ENCODE measurements around the gene FCGR1A.
A peak's percentile ranks its signal among the peaks of the same experiment; 100 is the strongest.
"Not testable (repeated sequence)": the region's sequence is repeated elsewhere in the genome, so short reads cannot be mapped to it uniquely, and the experiment has no call there.

Gene FCGR1A

DNA sequence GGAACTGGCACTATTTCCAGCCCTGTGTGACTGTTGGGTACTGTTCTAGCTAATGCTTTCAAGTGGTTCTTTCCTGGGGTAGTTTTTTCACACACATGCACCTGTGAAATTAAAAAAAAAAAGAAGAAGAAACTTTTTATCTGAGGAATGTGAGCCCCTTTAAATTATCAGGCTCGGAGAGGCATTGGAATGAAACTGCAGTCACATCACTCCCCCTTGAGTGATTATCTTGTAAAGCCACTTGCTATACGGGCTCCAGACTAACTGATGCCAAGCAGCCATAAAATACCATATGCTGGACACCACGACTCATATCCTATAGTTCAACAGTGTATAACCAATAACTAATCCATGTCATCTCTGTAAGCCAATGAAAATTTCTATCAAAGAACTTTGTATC lies 5.4 kb upstream of the FCGR1A start:
- DNase-seq (ENCODE audit: low read depth in 1 of 2, low spot score in 1 of 2) = not testable (repeated sequence)

DNA sequence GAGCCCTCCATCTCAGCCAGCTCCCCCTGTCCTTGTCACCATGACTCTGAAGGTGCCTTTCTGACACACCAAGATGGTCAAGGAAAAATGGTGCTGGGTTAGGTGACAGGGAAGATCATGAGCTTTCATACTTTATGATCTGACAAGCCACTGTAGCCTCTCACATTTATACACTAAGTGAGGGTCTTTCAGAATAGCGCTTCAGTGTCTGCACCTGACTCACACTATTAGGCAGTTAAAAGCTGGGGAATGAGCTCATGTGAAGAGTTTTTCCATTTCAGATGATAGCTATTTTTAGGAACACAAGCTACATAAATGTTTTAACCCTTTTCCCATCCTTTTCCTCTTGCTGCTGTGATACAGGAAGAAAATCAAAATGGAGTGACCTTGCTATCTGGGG lies 4.2 kb upstream of the FCGR1A start:
- not testable (repeated sequence) for DNase-seq (ENCODE audit: low read depth in 1 of 2, low spot score in 1 of 2)

DNA sequence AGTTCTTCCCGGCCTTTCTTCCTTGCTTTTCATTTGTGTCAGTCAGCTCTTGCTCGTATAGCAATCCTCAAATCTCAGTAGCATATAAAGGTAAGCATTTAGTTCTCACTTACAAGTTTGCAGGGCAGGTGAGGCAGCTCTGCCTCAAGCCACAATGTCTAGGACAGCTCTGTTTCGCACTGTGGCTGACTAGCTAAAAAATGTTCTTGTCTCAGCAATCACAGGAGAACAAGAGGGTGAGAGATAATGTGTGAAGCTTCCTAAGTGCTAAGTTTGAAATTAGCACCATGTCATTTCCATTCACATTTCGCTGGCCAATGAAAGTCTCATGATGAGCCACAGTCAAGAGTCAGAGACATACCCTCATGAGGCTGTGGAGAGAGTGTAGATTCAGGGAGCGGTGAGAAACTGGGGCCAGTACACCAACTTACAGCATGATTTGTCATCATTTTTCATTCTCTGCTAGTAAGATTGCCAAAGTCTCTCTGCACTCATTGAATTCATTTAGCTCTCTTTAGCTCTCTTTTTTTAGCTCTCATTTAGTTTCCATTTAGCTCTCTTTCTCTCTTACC lies 995 bp upstream of the FCGR1A start:
- DNase-seq (ENCODE audit: low read depth in 1 of 2, low spot score in 1 of 2) = not testable (repeated sequence)

DNA sequence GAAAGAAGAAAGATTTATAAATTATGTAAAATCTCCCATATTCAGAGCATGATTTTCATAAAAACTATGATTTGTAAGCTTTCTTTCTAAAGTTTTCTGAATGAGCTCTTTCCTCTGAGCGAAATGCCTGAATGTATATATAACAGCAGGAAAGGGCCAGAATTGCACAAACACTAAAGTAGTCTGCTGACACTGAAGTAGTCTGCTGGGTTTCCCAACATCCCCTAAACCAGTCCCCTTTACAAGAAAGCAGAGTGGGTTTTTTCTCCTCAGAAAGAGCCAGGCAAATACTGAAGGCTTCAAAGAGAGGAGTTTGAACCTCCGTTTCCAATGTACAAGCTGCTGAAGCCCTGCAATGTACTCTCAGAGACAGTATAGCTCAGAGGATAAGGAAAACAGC lies 795 bp downstream of the FCGR1A start:
- DNase-seq (ENCODE audit: low read depth in 1 of 2, low spot score in 1 of 2) = not testable (repeated sequence)

DNA sequence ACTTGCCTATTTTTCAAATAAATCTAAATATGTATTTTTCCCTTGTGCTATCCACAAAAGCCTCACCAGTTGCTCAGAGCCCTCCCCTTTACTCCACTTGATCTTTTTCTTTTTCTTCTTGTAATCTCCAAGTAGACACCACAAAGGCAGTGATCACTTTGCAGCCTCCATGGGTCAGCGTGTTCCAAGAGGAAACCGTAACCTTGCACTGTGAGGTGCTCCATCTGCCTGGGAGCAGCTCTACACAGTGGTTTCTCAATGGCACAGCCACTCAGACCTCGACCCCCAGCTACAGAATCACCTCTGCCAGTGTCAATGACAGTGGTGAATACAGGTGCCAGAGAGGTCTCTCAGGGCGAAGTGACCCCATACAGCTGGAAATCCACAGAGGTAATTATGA lies 1.4 kb downstream of the FCGR1A start:
- not testable (repeated sequence) for DNase-seq (ENCODE audit: low read depth in 1 of 2, low spot score in 1 of 2)

DNA sequence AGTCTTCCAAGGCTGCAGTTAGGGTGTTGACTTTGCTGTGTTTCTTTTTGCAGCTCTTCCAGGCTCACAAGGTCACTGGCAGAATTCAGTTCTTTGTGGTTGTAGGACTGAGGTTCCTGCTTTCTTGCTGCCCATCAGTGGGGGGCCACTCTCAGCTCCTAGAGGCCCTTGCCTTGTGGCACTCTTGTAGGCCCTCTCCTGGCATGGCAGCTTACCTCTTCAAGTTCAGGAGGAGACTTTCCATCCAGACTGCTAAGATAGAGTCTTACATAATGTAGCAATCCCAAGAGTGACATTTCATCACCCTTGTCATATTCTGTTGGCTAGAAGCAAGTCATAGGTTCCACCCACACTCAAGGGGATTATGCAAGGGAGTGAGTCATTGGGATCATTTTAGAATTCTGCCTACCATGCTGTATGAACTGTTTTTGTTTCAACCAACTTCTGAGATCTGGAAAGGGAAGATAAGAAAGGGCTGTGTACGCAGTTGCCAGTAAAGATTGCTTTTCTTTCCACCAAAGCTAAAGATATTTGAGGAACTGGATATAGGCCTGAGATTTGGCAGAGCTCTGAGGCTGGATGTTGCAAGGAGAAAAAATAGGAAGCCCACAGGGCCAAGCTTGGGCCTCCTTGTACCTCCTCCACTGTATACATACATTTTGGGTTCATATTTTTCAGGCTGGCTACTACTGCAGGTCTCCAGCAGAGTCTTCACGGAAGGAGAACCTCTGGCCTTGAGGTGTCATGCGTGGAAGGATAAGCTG lies 5.4 kb downstream of the FCGR1A start:
- not testable (repeated sequence) for DNase-seq (ENCODE audit: low read depth in 1 of 2, low spot score in 1 of 2)

DNA sequence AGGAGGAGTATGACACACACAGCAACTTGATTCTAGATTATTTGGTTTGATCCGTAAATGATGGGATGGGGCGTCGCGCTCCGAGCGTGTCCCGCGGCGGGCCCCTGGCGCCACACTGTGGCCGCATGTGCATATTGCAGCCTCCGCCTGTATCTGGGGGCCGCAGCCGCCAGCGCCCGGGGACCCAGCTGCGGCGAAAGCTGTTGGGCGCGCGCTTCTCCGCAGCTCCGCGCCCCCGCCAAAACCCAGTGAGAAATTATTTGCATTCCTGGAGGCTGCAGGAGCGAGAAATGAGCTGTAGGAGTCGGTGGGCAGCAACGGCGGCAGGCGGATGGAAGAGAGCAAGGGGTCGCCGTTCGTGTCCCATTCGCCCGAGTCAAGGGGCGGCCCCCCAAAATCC lies 10.0 kb downstream of the FCGR1A start:
- DNase-seq (ENCODE audit: low read depth in 1 of 2, low spot score in 1 of 2) = peak; percentile 35 to 42

DNA sequence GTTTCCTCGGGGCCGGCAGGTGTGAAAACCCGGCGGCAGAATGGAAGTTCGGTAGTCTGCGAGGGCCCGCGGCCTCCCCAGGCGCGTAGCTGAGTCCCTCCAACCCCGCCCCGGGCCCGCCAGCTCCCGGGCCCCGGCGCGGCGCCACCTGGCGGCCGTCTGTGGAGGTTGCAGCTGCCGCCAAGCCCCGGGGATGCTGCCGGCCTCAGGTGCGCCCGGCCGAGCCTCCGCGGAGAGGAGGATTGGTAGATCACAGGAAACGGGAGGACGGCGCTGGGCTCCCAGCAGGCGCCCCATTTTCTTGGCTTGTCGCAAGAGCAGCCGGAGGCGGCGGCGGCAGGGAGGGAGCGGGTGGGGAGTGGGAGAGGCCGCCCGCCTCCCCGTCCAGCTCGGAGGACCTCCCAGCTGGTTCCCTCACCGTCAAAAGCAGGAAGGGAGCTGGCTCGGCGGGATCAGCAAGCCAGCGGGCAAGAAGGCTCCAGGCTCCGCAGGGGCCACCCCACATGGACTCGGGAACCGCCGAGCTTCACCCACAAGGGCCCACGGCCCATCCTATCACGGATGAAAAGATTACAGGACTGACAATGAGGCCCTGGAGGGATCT lies 10.5 kb downstream of the FCGR1A start:
- peak; percentile 64 to 72 for DNase-seq (ENCODE audit: low read depth in 1 of 2, low spot score in 1 of 2)

DNA sequence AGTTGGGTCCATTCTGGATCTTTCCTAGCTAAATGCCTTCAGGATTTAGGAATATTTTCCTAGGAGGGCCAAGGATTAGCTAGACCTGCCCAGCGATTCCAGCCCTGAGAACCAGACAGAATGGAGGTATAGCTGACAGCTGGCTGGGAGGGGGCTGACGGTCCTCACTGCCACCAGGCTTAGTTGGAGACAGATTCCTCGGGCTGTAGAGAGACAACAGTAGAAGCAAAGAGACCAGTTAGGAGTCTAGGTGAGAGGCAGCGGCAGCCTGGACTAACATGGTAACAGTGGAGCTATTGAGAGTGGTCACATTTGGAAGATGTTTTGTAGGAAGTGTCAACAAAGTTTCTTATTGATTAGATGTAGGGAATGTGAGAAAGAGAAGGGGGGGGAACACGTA lies 11.4 kb downstream of the FCGR1A start:
- DNase-seq (ENCODE audit: low read depth in 1 of 2, low spot score in 1 of 2) = not testable (repeated sequence)

DNA sequence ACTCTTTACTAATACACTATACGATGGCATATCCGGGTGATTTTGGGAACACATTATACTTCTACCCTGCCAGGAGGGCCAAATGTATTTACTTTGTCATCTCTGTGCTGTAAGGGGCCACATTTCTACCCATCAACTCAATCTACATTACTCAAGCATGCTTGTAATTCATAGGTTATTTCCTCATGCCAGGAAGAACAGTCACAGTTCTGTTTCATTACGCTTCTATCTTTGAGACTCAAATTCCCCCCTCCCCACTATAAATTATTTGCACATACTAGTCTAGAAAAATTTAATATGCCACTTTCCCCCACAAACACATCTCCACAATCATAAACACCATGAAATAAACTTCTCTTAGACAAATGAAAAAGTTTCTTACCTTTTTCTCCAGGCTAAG lies 19.1 kb downstream of the FCGR1A start:
- DNase-seq (ENCODE audit: low read depth in 1 of 2, low spot score in 1 of 2) = not testable (repeated sequence)

DNA sequence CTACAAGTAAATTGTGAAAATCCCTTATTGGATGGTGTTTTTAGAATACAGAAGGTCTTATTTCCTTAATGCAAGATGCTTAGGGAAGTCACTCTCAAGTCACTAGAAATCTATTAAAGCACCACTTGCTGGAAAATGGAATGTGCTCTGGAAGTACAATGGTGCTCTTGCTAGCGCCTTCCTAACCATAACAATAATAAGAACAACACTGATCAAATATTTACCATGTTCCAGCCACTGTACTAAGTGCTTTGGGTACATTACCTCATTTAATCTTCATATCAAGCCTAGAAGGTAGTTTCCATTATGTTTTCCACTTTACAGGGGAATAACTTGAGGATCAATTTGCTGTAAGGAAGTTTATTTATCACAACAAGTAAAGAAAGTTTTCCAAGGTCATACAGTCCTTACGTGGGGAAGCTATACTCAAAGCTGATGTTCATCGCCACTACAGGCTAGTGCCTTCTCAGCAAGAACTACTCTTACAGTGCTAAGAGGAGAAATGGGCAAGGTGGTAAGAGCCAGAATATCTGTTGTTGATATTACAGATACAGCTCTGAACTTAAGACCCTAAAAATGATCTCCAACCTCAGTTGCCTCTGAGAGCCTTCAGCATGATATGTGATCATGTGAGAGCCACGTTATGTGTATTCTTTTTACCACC lies 22.1 kb downstream of the FCGR1A start:
- not testable (repeated sequence) for DNase-seq (ENCODE audit: low read depth in 1 of 2, low spot score in 1 of 2)

DNA sequence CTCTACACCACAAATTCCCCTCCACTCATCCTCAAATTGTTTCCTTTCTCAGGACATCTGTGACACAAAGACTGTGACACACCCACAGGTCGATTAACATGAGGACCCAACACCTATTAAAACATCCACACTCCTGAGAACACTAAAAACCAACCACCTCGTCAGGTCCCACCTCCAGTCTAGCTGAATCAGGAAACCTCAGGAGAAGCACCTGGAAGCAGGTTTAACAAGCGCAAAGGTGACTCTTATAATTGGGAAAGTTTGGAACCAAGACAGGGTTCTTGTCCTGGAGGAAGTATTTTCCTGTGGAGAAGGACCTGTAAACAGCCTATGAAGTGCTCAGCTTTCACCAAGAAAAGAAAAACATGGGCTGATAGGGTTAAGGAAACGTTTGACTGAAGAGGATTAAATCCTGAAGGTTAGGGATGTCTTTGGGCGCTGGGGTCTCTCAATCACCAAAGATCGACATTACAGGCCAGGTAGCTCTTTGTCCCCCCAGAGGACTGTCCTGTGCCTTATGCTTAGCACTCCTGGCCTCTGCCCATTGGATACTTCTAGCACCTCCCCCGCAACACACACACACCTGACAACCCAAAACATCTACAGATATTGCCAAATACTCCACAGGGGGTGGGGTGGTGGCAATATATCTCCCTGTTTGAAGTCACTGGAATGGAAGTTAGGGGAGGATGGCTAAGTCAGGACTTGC lies 28.4 kb downstream of the FCGR1A start:
- DNase-seq (ENCODE audit: low read depth in 1 of 2, low spot score in 1 of 2) = not testable (repeated sequence)

DNA sequence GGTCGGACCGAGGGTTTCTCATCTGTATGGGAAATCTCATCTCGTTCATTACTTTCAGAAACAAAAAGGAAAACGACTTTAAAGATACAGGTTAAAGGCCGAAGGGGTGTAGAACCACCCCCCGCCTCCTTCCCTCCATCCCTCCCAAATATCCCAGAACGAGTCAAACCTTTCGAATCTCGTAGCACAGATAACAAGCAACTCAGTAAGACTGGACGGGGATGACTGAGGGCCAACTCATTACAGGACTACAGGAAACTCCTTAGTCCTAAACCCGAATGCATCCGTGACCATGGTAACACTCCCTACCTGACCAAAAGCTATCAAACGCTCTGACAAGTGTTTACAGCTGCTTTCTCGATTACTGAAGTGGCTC lies 29.0 kb downstream of the FCGR1A start:
- DNase-seq (ENCODE audit: low read depth in 1 of 2, low spot score in 1 of 2) = not testable (repeated sequence)

DNA sequence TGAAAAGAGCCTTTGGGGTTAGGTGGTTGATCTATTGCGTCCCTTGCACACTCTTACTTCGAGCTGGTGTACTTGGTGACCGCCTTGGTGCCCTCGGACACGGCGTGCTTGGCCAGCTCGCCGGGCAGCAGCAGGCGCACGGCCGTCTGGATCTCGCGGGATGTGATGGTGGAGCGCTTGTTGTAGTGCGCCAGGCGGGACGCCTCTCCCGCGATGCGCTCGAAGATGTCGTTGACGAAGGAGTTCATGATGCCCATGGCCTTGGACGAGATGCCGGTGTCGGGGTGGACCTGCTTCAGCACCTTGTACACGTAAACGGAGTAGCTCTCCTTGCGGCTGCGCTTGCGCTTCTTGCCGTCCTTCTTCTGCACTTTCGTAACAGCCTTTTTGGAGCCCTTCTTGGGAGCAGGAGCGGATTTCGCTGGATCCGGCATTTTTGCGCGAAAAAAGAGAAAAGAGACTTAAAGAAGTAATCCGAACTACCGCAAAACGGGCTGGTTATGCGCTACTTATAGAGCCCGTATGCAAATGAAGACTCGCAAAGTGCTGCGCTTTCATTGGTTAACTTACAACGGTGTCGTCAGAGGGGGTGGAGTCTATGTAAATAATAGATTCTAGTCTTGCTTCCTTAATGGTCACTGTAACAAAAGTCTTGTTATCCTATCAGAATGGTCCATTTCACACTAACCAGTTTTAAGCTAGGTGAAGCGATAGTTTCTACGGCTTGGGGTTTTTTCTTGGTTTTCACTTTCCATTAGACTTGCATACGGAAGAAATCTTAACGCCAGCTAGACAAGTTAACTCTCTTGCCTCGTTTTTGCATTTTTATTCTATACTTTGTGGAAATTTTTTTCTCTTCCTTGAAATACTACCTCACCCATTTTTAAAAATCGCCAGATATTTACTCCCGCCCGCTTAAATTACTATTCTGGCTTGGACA lies 29.7 kb downstream of the FCGR1A start:
- peak; percentile 52 to 85 for DNase-seq (ENCODE audit: low read depth in 1 of 2, low spot score in 1 of 2)

DNA sequence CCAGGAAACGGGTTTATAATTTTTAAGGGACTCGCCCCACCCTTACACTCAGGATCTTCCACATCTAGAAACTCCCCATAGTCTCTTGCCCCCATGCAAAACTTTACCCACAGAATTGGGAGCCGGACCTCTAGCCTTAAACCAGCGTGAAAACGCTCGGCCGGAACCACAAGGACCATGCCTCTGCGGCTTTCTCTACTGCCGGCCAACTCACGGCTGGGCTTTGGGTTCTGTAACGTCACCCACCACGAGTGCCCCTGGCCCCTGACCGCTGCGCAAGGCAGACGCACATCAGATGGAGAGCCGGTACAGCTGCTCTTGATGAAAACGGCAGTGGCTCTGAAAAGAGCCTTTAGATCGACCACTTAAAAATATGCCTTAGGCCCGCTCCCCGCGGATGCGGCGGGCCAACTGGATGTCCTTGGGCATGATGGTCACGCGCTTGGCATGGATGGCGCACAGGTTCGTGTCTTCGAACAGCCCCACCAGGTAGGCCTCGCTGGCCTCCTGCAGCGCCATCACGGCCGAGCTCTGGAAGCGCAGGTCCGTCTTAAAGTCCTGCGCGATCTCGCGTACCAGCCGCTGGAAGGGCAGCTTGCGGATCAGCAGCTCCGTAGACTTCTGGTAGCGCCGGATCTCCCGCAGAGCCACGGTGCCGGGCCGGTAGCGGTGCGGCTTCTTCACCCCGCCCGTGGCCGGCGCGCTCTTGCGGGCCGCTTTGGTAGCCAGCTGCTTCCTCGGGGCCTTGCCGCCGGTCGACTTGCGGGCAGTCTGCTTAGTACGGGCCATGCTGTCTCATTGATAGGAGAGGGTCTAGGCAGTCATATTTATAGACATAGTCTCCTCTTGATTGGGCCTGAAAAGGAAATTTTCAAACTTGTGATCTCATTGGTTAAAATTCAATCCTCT lies 30.7 kb downstream of the FCGR1A start:
- DNase-seq (ENCODE audit: low read depth in 1 of 2, low spot score in 1 of 2) = peak in 1 of 2 donors; percentile 42

DNA sequence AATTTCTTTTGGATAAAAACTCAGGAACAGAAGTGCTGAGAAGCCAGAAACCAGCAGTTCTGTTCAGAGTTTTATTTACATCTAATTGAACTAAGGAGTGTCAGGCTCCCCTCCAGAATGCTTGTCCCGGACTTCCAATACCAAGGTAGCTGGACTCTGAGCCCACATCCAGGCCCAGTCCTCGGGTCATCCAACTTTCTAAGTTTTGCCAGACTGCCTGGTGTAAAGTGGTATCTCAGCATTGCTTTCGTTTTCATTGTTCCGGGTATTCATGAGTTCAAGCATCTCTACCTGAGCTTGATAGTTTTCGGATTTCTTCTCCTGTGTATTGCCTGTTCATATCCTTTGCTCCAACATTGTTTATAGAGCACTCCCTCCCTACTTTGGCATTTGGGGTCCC lies 37.9 kb downstream of the FCGR1A start:
- not testable (repeated sequence) for DNase-seq (ENCODE audit: low read depth in 1 of 2, low spot score in 1 of 2)

DNA sequence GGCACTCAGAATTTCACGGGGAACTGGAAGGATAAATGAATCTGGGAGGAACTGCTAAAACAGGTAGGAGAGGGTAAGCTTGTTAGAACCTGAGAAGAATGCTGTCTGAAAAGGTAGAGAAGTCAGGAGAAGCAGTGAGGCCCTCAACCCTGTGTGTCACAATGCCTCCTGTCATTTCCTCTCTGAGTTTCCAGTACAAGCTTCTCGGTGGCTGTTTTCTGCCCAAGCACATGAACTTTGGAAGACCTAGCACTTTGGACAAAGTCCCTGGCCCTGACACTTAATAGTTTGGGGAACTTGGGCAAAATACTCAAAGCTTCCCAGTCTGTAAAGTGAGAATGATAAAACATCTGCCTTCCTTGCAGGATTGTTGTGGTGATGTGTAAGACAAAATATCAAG lies 44.1 kb downstream of the FCGR1A start:
- DNase-seq (ENCODE audit: low read depth in 1 of 2, low spot score in 1 of 2) = not testable (repeated sequence)

DNA sequence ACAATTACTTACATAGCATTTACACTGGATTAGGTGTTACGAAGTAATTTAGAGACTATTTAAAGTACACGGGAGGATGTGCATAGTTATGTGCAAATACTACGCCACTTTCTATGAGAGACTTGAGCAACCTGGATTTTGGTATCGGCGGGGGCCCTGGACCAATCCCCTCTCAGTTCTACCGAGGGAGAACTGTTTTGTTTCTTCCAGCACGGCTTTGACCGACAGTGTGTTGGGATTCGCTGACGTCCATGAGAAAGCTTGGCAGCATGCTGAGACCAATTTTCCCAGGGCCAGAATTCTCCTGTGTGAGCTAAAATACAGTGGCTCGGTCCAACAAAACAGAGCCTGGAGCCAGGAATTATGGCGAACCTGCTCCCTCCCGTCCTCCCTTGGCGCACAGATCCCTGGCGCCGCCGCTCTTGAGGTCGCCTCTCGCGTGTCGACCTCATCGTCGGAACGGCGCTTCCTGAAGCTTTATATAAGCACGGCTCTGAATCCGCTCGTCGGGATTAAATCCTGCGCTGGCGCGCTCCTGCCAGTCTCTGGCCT lies 49.3 kb downstream of the FCGR1A start:
- DNase-seq (ENCODE audit: low read depth in 1 of 2, low spot score in 1 of 2) = not testable (repeated sequence)

Data from activated CD4-positive, alpha-beta T cell treated with anti-CD3 and anti-CD28 coated beads, Interleukin-2, amount 50 U/mL, for 24 hours (primary cell).